CD4-positive, CD25-positive, alpha-beta regulatory T cell (primary cell): Measurements from ENCODE around the gene RAPGEF4. TPM values are rescaled to one million over a fixed set of nuclear protein-coding genes. Genes with fewer than 3 reads are reported as not detected.

Experiments
- ATAC-seq, 2 donors: fragments of 150-1000 bp; cut with Tn5 transposase; one replicate each; pipeline ENCODE4 v1.10.0; 2021; ENCODE audit warnings: low read depth in 2 of 2, moderate number of reproducible peaks in 2 of 2, moderate library complexity in 1 of 2
- DNase-seq, 3 donors: peaks; one replicate each; pipeline versions ENCODE4 v3.0.0 to v3.0.0-alpha.2; 2012 to 2022; ENCODE audit warnings: mixed read lengths in 1 of 3
- H3K27ac ChIP-seq: one replicate; pipeline ENCODE4 v1.7.0; 2013; ENCODE audit warnings: mild to moderate bottlenecking, low read length; ENCODE audit not compliant: insufficient read depth, poor library complexity, severe bottlenecking
- H3K27me3 ChIP-seq: one replicate; pipeline ENCODE4 v1.7.0; 2013; ENCODE audit warnings: low read length; ENCODE audit not compliant: control insufficient read depth, insufficient read depth
- H3K36me3 ChIP-seq: one replicate; pipeline ENCODE4 v1.7.0; 2013; ENCODE audit warnings: mild to moderate bottlenecking, low read length, moderate library complexity; ENCODE audit not compliant: control insufficient read depth, insufficient read depth
- H3K4me1 ChIP-seq: 2 replicates; pipeline ENCODE4 v1.7.0; 2013; ENCODE audit warnings: mild to moderate bottlenecking, low read length; ENCODE audit not compliant: insufficient read depth, control insufficient read depth, poor library complexity, severe bottlenecking
- H3K4me3 ChIP-seq: one replicate; pipeline ENCODE4 v1.7.0; 2013; ENCODE audit warnings: low read depth, mild to moderate bottlenecking, low read length, moderate library complexity
- H3K9me3 ChIP-seq, 2 experiments: 1 replicate in 1 of 2; 2 replicates in 1 of 2; pipeline ENCODE4 v1.7.0; 2013; ENCODE audit warnings: low read length in 2 of 2, mild to moderate bottlenecking in 1 of 2, moderate library complexity in 1 of 2; ENCODE audit not compliant: control insufficient read depth in 2 of 2
- H3K27ac Mint-ChIP-seq, 3 donors: one replicate each; pipeline ENCODE4 v1.8.0; 2020 to 2022; ENCODE audit warnings: mild to moderate bottlenecking in 3 of 3, mixed read lengths in 3 of 3, moderate library complexity in 2 of 3
- H3K27me3 Mint-ChIP-seq: one replicate; pipeline ENCODE4 v1.8.0; 2022; ENCODE audit warnings: mild to moderate bottlenecking, mixed read lengths
- H3K36me3 Mint-ChIP-seq: one replicate; pipeline ENCODE4 v1.8.0; 2020; ENCODE audit warnings: mixed read lengths
- H3K4me1 Mint-ChIP-seq, 4 donors: one replicate each; pipeline ENCODE4 v1.8.0; 2020 to 2022; ENCODE audit warnings: mixed read lengths in 4 of 4, mild to moderate bottlenecking in 1 of 4
- H3K4me3 Mint-ChIP-seq, 4 donors: one replicate each; pipeline ENCODE4 v1.8.0; 2020 to 2022; ENCODE audit warnings: mild to moderate bottlenecking in 4 of 4, mixed read lengths in 4 of 4, moderate library complexity in 3 of 4
- H3K9me3 Mint-ChIP-seq, 7 donors: one replicate each; pipeline ENCODE4 v1.8.0; 2020 to 2022; ENCODE audit warnings: mixed read lengths in 7 of 7, mild to moderate bottlenecking in 3 of 7, moderate library complexity in 2 of 7
- polyA plus RNA-seq, 4 donors: library from polyadenylated mRNA; unstranded; fragments of 300-500 nt; fragmentation: Illumina TruSeq; gene quantifications; one replicate each; pipeline ENCODE4 v1.2.3, GENCODE V29; 2021
- total RNA-seq: library from RNA; stranded (reverse); gene quantifications from one replicate; pipeline ENCODE4 v1.2.3, GENCODE V29; 2022

The RAPGEF4 gene
- total and polyA plus RNA-seq, 5 donors from 2014 or later = 1.4 TPM; not detected in 4

GRCh38 chr2:172943539-172943938, 207.9 kb downstream of the RAPGEF4 start:
- DNase-seq (peak in 2 of 3 donors; percentile 22 to 73), ATAC-seq (peak; percentile 73 to 83)
- H3K27me3 Mint-ChIP-seq = peaks cover 15% of the 10 kb centered on the region
- H3K36me3 Mint-ChIP-seq = no peaks in the 10 kb centered on the region
- no peak overlapping the region for H3K4me3 ChIP-seq
- H3K4me1 ChIP-seq = no peaks in the 10 kb centered on the region
- H3K4me3 Mint-ChIP-seq = peak overlapping the region in 3 of 4 donors; percentile 3 to 67 (median 32)
- H3K9me3 Mint-ChIP-seq = peaks cover 0 to 19% (median 3%) of the 10 kb centered on the region in 7 donors
- no peak overlapping the region for H3K27ac ChIP-seq
- peak overlapping the region; percentile 56 to 88 (median 61) for H3K27ac Mint-ChIP-seq
- H3K27me3 ChIP-seq = no peaks in the 10 kb centered on the region
- H3K36me3 ChIP-seq = no peaks in the 10 kb centered on the region
- H3K4me1 Mint-ChIP-seq = peaks cover 0 to 28% (median 12%) of the 10 kb centered on the region in 4 donors
- peaks cover 0 to 2% of the 10 kb centered on the region in 2 experiments for H3K9me3 ChIP-seq

- ATAC-seq = no peak
Observed at GRCh38 chr2:172944022-172944793, 208.6 kb downstream of the RAPGEF4 start.

GRCh38 chr2:172944794-172945509, 209.3 kb downstream of the RAPGEF4 start:
- no peak overlapping the region for H3K4me3 Mint-ChIP-seq
- H3K4me3 ChIP-seq = no peak overlapping the region
- H3K27ac ChIP-seq = no peak overlapping the region
- peaks cover 15% of the 10 kb centered on the region for H3K27me3 Mint-ChIP-seq
- ATAC-seq = no peak
- H3K4me1 Mint-ChIP-seq = peaks cover 0 to 28% (median 12%) of the 10 kb centered on the region in 4 donors
- H3K27ac Mint-ChIP-seq = peak overlapping the region in 2 of 3 donors; percentile 7 to 32
- H3K9me3 ChIP-seq = no peaks in the 10 kb centered on the region
- H3K9me3 Mint-ChIP-seq = peaks cover 0 to 10% (median 1%) of the 10 kb centered on the region in 7 donors
- DNase-seq = peak in 1 of 3 donors; percentile 26
- H3K36me3 Mint-ChIP-seq = no peaks in the 10 kb centered on the region
- H3K27me3 ChIP-seq = no peaks in the 10 kb centered on the region
- no peaks in the 10 kb centered on the region for H3K4me1 ChIP-seq
- H3K36me3 ChIP-seq = no peaks in the 10 kb centered on the region

More at GRCh38 chr2:172944022-172944793, 208.6 kb downstream of the RAPGEF4 start:
- DNase-seq = peak in 1 of 3 donors; percentile 25
- no peaks in the 10 kb centered on the region for H3K36me3 Mint-ChIP-seq
- no peak overlapping the region for H3K4me3 Mint-ChIP-seq
- H3K27me3 ChIP-seq = no peaks in the 10 kb centered on the region
- no peaks in the 10 kb centered on the region for H3K36me3 ChIP-seq
- no peaks in the 10 kb centered on the region for H3K4me1 ChIP-seq
- peaks cover 0 to 28% (median 12%) of the 10 kb centered on the region in 4 donors for H3K4me1 Mint-ChIP-seq
- H3K9me3 ChIP-seq = peaks cover 0 to 2% of the 10 kb centered on the region in 2 experiments
- no peak overlapping the region for H3K27ac ChIP-seq
- peaks cover 15% of the 10 kb centered on the region for H3K27me3 Mint-ChIP-seq
- peaks cover 0 to 15% (median 1%) of the 10 kb centered on the region in 7 donors for H3K9me3 Mint-ChIP-seq
- peak overlapping the region; percentile 30 to 88 (median 66) for H3K27ac Mint-ChIP-seq
- no peak overlapping the region for H3K4me3 ChIP-seq

- H3K4me1 ChIP-seq = no peaks in the 10 kb centered on the region
- Mint-ChIP-seq H3K4me1 (peaks cover 0 to 28% (median 12%) of the 10 kb centered on the region in 4 donors), H3K36me3 (no peaks in the 10 kb centered on the region), H3K27ac (peak overlapping the region in 1 of 3 donors; percentile 4), H3K4me3 (no peak overlapping the region), H3K9me3 (peaks cover 0 to 5% (median 1%) of the 10 kb centered on the region in 7 donors), H3K27me3 (peaks cover 15% of the 10 kb centered on the region)
- H3K4me3 ChIP-seq = no peak overlapping the region
- no peaks in the 10 kb centered on the region for H3K9me3 ChIP-seq
- ATAC-seq (no peak), DNase-seq (no peak)
- no peak overlapping the region for H3K27ac ChIP-seq
- no peaks in the 10 kb centered on the region for H3K36me3 ChIP-seq
- H3K27me3 ChIP-seq = no peaks in the 10 kb centered on the region
Observed at GRCh38 chr2:172945510-172945850, 209.8 kb downstream of the RAPGEF4 start.

- Histone ChIP-seq H3K27ac (no peak overlapping the region), H3K27me3 (no peaks in the 10 kb centered on the region), H3K9me3 (no peaks in the 10 kb centered on the region), H3K4me3 (no peak overlapping the region), H3K36me3 (no peaks in the 10 kb centered on the region), H3K4me1 (no peaks in the 10 kb centered on the region)
- H3K9me3 Mint-ChIP-seq = peaks cover 0 to 3% (median 0%) of the 10 kb centered on the region in 7 donors
- H3K36me3 Mint-ChIP-seq = no peaks in the 10 kb centered on the region
- H3K27ac Mint-ChIP-seq = no peak overlapping the region
- DNase-seq = no peak
- peak overlapping the region in 1 of 4 donors; percentile 82 for H3K4me3 Mint-ChIP-seq
- no peak for ATAC-seq
- peaks cover 15% of the 10 kb centered on the region for H3K27me3 Mint-ChIP-seq
- H3K4me1 Mint-ChIP-seq = peaks cover 0 to 31% (median 12%) of the 10 kb centered on the region in 4 donors
Observed at GRCh38 chr2:172947461-172948153, 212.0 kb downstream of the RAPGEF4 start.

GRCh38 chr2:172949522-172949921, 213.9 kb downstream of the RAPGEF4 start:
- peaks cover 0 to 13% (median 7%) of the 10 kb centered on the region in 4 donors for H3K4me1 Mint-ChIP-seq
- no peak overlapping the region for H3K27ac ChIP-seq
- H3K36me3 Mint-ChIP-seq = no peaks in the 10 kb centered on the region
- H3K36me3 ChIP-seq = no peaks in the 10 kb centered on the region
- no peak overlapping the region for H3K27ac Mint-ChIP-seq
- H3K9me3 ChIP-seq = no peaks in the 10 kb centered on the region
- no peak overlapping the region for H3K4me3 Mint-ChIP-seq
- H3K27me3 Mint-ChIP-seq = peaks cover 15% of the 10 kb centered on the region
- H3K4me1 ChIP-seq = no peaks in the 10 kb centered on the region
- no peak for DNase-seq
- H3K4me3 ChIP-seq = no peak overlapping the region
- no peak for ATAC-seq
- H3K9me3 Mint-ChIP-seq = no peaks in the 10 kb centered on the region
- H3K27me3 ChIP-seq = no peaks in the 10 kb centered on the region

- DNase-seq (no peak), ATAC-seq (no peak)
- Mint-ChIP-seq H3K36me3 (no peaks in the 10 kb centered on the region), H3K4me3 (no peak overlapping the region), H3K4me1 (peaks cover 0 to 3% (median 1%) of the 10 kb centered on the region in 4 donors), H3K27me3 (peaks cover 15% of the 10 kb centered on the region), H3K27ac (no peak overlapping the region), H3K9me3 (no peaks in the 10 kb centered on the region)
- no peak overlapping the region for H3K4me3 ChIP-seq
- H3K36me3 ChIP-seq = no peaks in the 10 kb centered on the region
- H3K27me3 ChIP-seq = no peaks in the 10 kb centered on the region
- no peak overlapping the region for H3K27ac ChIP-seq
- H3K9me3 ChIP-seq = no peaks in the 10 kb centered on the region
- no peaks in the 10 kb centered on the region for H3K4me1 ChIP-seq
Observed at GRCh38 chr2:172950565-172950964, 214.9 kb downstream of the RAPGEF4 start.
